Naive thymus-derived CD4-positive, alpha-beta T cell (primary cell): ENCODE results near the gene RUNDC3A. TPM values are rescaled to one million over a fixed set of nuclear protein-coding genes. Genes with fewer than 3 reads are reported as not detected.

Source experiments
- ATAC-seq: fragments of 150-1000 bp; cut with Tn5 transposase; 2 replicates; pipeline ENCODE4 v1.10.0; 2021; ENCODE audit warnings: mild to moderate bottlenecking, moderate library complexity
- CTCF ChIA-PET: fragments of 350-600 bp; sonication (Branson Sonifier 250); formaldehyde crosslinking; loops from one replicate; lab custom pipeline; 2021; ENCODE audit warnings: antibody characterized with exemption; lab: Charles Lee
- POLR2A ChIA-PET: fragments of 350-600 bp; sonication (Branson Sonifier 250); formaldehyde crosslinking; loops from one replicate; lab custom pipeline; 2021; ENCODE audit warnings: antibody characterized with exemption, inconsistent platforms; lab: Charles Lee
- DNase-seq, 9 donors: peaks; one replicate each; pipeline versions ENCODE4 v3.0.0 to v3.0.0-alpha.2; 2020 to 2022; ENCODE audit warnings: mixed read lengths in 1 of 9
- H3K27ac ChIP-seq: one replicate; pipeline ENCODE4 v1.7.0; 2013; ENCODE audit warnings: mild to moderate bottlenecking, low read depth, low read length, moderate library complexity
- H3K27me3 ChIP-seq, 2 donors: one replicate each; pipeline ENCODE4 v1.7.0; 2013; ENCODE audit warnings: low read length in 2 of 2, mild to moderate bottlenecking in 2 of 2, moderate library complexity in 2 of 2; ENCODE audit not compliant: control insufficient read depth in 2 of 2, insufficient read depth in 2 of 2
- H3K36me3 ChIP-seq, 3 experiments: 1 replicate in 2 of 3; 2 replicates in 1 of 3; pipeline ENCODE4 v1.7.0; 2013; ENCODE audit warnings: low read length in 3 of 3, mild to moderate bottlenecking in 3 of 3, moderate library complexity in 1 of 3; ENCODE audit not compliant: insufficient read depth in 3 of 3, control insufficient read depth in 2 of 3
- H3K4me1 ChIP-seq, 2 donors: one replicate each; pipeline ENCODE4 v1.7.0; 2013; ENCODE audit warnings: low read length in 2 of 2, mild to moderate bottlenecking in 2 of 2, moderate library complexity in 1 of 2; ENCODE audit not compliant: control insufficient read depth in 2 of 2, insufficient read depth in 2 of 2
- H3K4me3 ChIP-seq: 2 replicates; pipeline ENCODE4 v1.7.0; 2013; ENCODE audit warnings: mild to moderate bottlenecking, low read length
- H3K9me3 ChIP-seq, 3 experiments: 1 replicate in 2 of 3; 2 replicates in 1 of 3; pipeline ENCODE4 v1.7.0; 2013; ENCODE audit warnings: low read length in 3 of 3; ENCODE audit not compliant: control insufficient read depth in 2 of 3
- H3K27ac Mint-ChIP-seq, 9 donors: one replicate each; pipeline ENCODE4 v1.8.0; 2020 to 2022; ENCODE audit warnings: mixed read lengths in 9 of 9, mild to moderate bottlenecking in 8 of 9, moderate library complexity in 5 of 9, inconsistent platforms in 2 of 9
- H3K27me3 Mint-ChIP-seq, 5 donors: one replicate each; pipeline ENCODE4 v1.8.0; 2021 to 2022; ENCODE audit warnings: mixed read lengths in 5 of 5, mild to moderate bottlenecking in 1 of 5
- H3K36me3 Mint-ChIP-seq, 5 donors: one replicate each; pipeline ENCODE4 v1.8.0; 2020 to 2022; ENCODE audit warnings: mixed read lengths in 5 of 5, mild to moderate bottlenecking in 3 of 5, inconsistent platforms in 1 of 5
- H3K4me1 Mint-ChIP-seq, 7 donors: one replicate each; pipeline ENCODE4 v1.8.0; 2020 to 2022; ENCODE audit warnings: mixed read lengths in 7 of 7, mild to moderate bottlenecking in 3 of 7, inconsistent platforms in 1 of 7
- H3K4me3 Mint-ChIP-seq, 10 donors: one replicate each; pipeline ENCODE4 v1.8.0; 2020 to 2022; ENCODE audit warnings: mild to moderate bottlenecking in 10 of 10, mixed read lengths in 10 of 10, moderate library complexity in 6 of 10, inconsistent platforms in 2 of 10
- H3K9me3 Mint-ChIP-seq, 11 donors: one replicate each; pipeline ENCODE4 v1.8.0; 2020 to 2022; ENCODE audit warnings: mixed read lengths in 11 of 11, mild to moderate bottlenecking in 4 of 11, inconsistent platforms in 1 of 11, moderate library complexity in 1 of 11
- intact Hi-C, 2 donors: fragments of 100-400 bp; cut with micrococcal nuclease; formaldehyde crosslinking; loops; one replicate each; pipeline ENCODE4 v1.15.1; 2023
- polyA plus RNA-seq, 2 donors: library from polyadenylated mRNA; unstranded; fragments of 300-500 nt; fragmentation: Illumina TruSeq; gene quantifications; one replicate each; pipeline ENCODE4 v1.2.3, GENCODE V29; 2021
- total RNA-seq, 6 experiments: library from RNA in 5 of 6; stranded (reverse) in 5 of 6; gene quantifications; 1 replicate in 5 of 6; 2 replicates in 1 of 6; pipeline ENCODE4 v1.2.3 and lab custom pipeline; 2021 to 2026

The RUNDC3A gene
- total and polyA plus RNA-seq, 7 experiments from 2014 or later: 0.08 to 0.22 TPM; not detected in 5

- H3K4me3 ChIP-seq: no peak overlapping the region
- intact Hi-C loops: loop anchor here in 1 of 2 donors (10.0 kb wide), 1 partner anchor 843 kb away; the partner anchor contains the start of gene HEXIM2
- H3K36me3 ChIP-seq: peaks cover 0 to 33% (median 0%) of the 10 kb centered on the region in 3 experiments
- Mint-ChIP-seq H3K9me3 (peaks cover 0 to 2% (median 0%) of the 10 kb centered on the region in 11 donors), H3K4me1 (peaks cover under 1 to 32% (median 14%) of the 10 kb centered on the region in 7 donors), H3K4me3 (peak overlapping the region in 2 of 10 donors; percentile 11 to 89), H3K27ac (no peak overlapping the region), H3K36me3 (peaks cover 0 to 15% (median 5%) of the 10 kb centered on the region in 5 donors), H3K27me3 (peaks cover 7 to 13% (median 12%) of the 10 kb centered on the region in 5 donors)
- ATAC-seq (no peak), DNase-seq (no peak)
- CTCF ChIA-PET: interaction anchor here (1.7 to 2.1 kb wide), 2 partner anchors 96 to 112 kb away, joined by 3 to 7 read pairs; no protein-coding TSS in a partner anchor
- H3K9me3 ChIP-seq: no peaks in the 10 kb centered on the region
- H3K27me3 ChIP-seq: peaks cover 0 to 7% of the 10 kb centered on the region in 2 donors
- peaks cover 8 to 12% of the 10 kb centered on the region in 2 donors for H3K4me1 ChIP-seq
- H3K27ac ChIP-seq: no peak overlapping the region
- POLR2A ChIA-PET: interaction anchor here (0.6 to 1.7 kb wide), 4 partner anchors 12 to 112 kb away, joined by 3 to 7 read pairs (median 4); no protein-coding TSS in a partner anchor
These were observed 13.1 kb downstream of the RUNDC3A start for GRCh38 chr17:44321246-44322120.

DNA sequence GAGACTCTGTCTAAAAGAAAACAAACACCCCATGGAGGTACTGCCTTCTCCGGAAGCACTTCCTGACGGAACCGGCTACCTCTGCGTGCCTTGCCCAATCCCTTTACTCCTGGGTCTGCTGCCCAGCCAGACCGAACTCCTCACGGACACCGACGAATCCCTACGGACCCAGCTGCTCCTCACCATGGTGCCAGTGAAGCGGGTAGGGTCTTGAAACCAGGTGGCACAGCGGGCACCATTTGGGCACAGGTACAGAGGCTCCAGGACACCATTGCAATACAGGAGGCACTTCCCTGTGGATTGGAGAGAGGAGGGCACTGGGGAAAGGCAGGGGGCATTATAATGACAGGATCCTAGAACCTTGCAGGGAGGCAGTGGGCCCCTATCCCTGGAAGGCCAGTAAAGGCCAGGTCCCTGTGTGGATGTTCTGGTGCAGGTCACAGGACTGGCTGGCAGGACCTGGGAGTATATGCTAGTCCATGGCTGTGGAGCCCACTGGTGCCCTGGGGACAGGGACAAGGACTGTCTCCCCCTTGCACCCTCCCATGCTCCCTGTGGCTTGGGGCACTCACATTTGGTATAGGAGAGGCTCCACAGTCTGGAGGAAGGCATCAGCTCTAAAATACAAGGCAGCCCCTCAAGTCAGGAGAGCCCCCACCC lies 14.0 kb downstream of the RUNDC3A start:
- CTCF ChIA-PET: no interaction called here
- Histone ChIP-seq H3K27ac (no peak overlapping the region), H3K9me3 (no peaks in the 10 kb centered on the region), H3K4me3 (no peak overlapping the region), H3K27me3 (no peaks in the 10 kb centered on the region), H3K36me3 (peaks cover 0 to 33% (median 0%) of the 10 kb centered on the region in 3 experiments), H3K4me1 (peaks cover 13 to 17% of the 10 kb centered on the region in 2 donors)
- DNase-seq: no peak
- ATAC-seq: no peak
- peak overlapping the region in 2 of 9 donors; percentile 33 to 45 for H3K27ac Mint-ChIP-seq
- intact Hi-C loops: loop anchor here in 1 of 2 donors (10.0 kb wide), 1 partner anchor 842 kb away; the partner anchor contains the start of gene HEXIM2
- H3K4me1 Mint-ChIP-seq: peaks cover 0 to 34% (median 16%) of the 10 kb centered on the region in 7 donors
- POLR2A ChIA-PET: interaction anchor here (4.7 to 5.0 kb wide), 2 partner anchors 106 to 110 kb away, joined by 31 to 60 read pairs; no protein-coding TSS in a partner anchor
- H3K4me3 Mint-ChIP-seq: peak overlapping the region in 7 of 10 donors; percentile 10 to 93 (median 27)
- peaks cover 0 to 14% (median 5%) of the 10 kb centered on the region in 5 donors for H3K36me3 Mint-ChIP-seq
- peaks cover 3 to 4% (median 3%) of the 10 kb centered on the region in 5 donors for H3K27me3 Mint-ChIP-seq
- H3K9me3 Mint-ChIP-seq: peaks cover 0 to under 1% (median 0%) of the 10 kb centered on the region in 11 donors

DNA sequence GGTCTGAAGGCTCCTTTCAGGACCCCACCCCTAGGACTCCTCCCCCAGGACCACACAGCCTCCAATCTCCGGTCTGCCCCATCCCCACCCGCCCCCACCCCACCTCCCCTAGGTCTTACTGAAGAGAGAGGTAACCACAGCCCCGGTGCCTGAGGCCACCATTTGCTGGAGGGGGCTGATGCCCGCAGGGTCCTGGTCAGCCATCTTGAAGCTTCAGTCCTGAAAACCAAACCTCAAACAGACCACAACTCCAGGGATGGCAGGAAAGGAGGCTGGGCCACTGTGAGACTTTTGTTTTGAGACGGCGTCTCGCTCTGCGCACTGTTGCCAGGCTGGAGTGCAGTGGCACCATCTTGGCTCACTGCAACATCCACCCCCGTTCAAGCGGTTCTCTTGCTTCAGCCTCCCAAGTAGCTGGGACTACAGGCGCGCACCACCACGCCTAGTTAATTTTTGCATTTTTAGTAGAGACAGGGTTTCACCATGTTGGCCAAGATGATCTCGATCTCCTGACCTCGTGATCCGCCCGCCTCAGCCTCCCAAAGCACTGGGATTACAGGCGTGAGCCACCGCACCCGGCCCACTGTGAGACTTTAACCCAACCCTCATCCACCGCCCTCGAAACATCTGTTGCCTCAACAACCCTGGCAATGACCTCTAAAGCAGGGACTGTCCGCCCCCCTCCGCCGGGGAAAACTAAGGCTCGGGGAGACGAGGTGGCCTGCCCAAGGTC lies 15.1 kb downstream of the RUNDC3A start:
- H3K27ac ChIP-seq: peak overlapping the region; percentile 83
- CTCF ChIA-PET: interaction anchor here (0.5 to 2.1 kb wide), 2 partner anchors 112 to 198 kb away, joined by 3 to 6 read pairs; no protein-coding TSS in a partner anchor
- POLR2A ChIA-PET: interaction anchor here (1.4 to 5.0 kb wide), 5 partner anchors 9 to 126 kb away, joined by 5 to 102 read pairs (median 31); partner anchors contain the start of gene UBTF

GRCh38 chr17:44324092-44324570 lies 15.7 kb downstream of the RUNDC3A start:
- peaks cover 0 to 38% (median 19%) of the 10 kb centered on the region in 7 donors for H3K4me1 Mint-ChIP-seq
- DNase-seq: peak in 1 of 9 donors; percentile 18
- intact Hi-C loops: loop anchor here (1.0 to 10.0 kb wide), 5 partner anchors 16 to 841 kb away; partner anchors contain the start of genes HEXIM2 (in 1 of the 2), HROB (in 1 of the 2) and RUNDC3A (in 1 of the 2)
- Histone ChIP-seq H3K36me3 (peaks cover 0 to 33% (median 0%) of the 10 kb centered on the region in 3 experiments), H3K9me3 (no peaks in the 10 kb centered on the region), H3K27me3 (no peaks in the 10 kb centered on the region), H3K27ac (peak overlapping the region; percentile 83), H3K4me3 (peak overlapping the region; percentile 98), H3K4me1 (peaks cover 13 to 17% of the 10 kb centered on the region in 2 donors)
- ATAC-seq: no peak
- ChIA-PET CTCF (interaction anchor here (0.5 to 2.1 kb wide), 2 partner anchors 113 to 198 kb away, joined by 3 to 6 read pairs; no protein-coding TSS in a partner anchor), POLR2A (interaction anchor here (1.2 to 5.0 kb wide), 7 partner anchors 9 to 138 kb away, joined by 3 to 102 read pairs (median 25); partner anchors contain the start of genes GRN, TMUB2 and UBTF)
- peaks cover 0 to 11% (median 5%) of the 10 kb centered on the region in 5 donors for H3K36me3 Mint-ChIP-seq
- H3K9me3 Mint-ChIP-seq: no peaks in the 10 kb centered on the region
- peak overlapping the region; percentile 69 to 93 (median 82) for H3K4me3 Mint-ChIP-seq
- H3K27ac Mint-ChIP-seq: peak overlapping the region in 4 of 9 donors; percentile 21 to 70 (median 64)
- H3K27me3 Mint-ChIP-seq: no peaks in the 10 kb centered on the region

More for the DNA sequence above, 15.1 kb downstream of the RUNDC3A start:
- Mint-ChIP-seq H3K27ac (peak overlapping the region in 4 of 9 donors; percentile 38 to 75 (median 66)), H3K4me3 (peak overlapping the region; percentile 69 to 93 (median 82)), H3K36me3 (peaks cover 0 to 11% (median 5%) of the 10 kb centered on the region in 5 donors), H3K9me3 (no peaks in the 10 kb centered on the region), H3K27me3 (no peaks in the 10 kb centered on the region), H3K4me1 (peaks cover 0 to 38% (median 19%) of the 10 kb centered on the region in 7 donors)
- ATAC-seq (no peak), DNase-seq (no peak)
- Histone ChIP-seq H3K4me3 (peak overlapping the region; percentile 98), H3K36me3 (peaks cover 0 to 33% (median 0%) of the 10 kb centered on the region in 3 experiments), H3K4me1 (peaks cover 13 to 17% of the 10 kb centered on the region in 2 donors), H3K27me3 (no peaks in the 10 kb centered on the region), H3K9me3 (no peaks in the 10 kb centered on the region)
- intact Hi-C loops: loop anchor here (1.0 to 10.0 kb wide), 5 partner anchors 15 to 841 kb away; partner anchors contain the start of genes HEXIM2 (in 1 of the 2), HROB (in 1 of the 2) and RUNDC3A (in 1 of the 2)

- peak; percentile 91 for ATAC-seq
- Mint-ChIP-seq H3K4me1 (peaks cover 0 to 38% (median 19%) of the 10 kb centered on the region in 7 donors), H3K4me3 (peak within 1 kb of the TSS; percentile 90 to 96 (median 93)), H3K9me3 (no peaks in the 10 kb centered on the region), H3K27me3 (no peaks in the 10 kb centered on the region), H3K27ac (peak within 1 kb of the TSS; percentile 89 to 98 (median 95)), H3K36me3 (peaks cover 0 to 6% (median 0%) of the 10 kb centered on the region in 5 donors)
- Histone ChIP-seq H3K36me3 (peaks cover 0 to 28% (median 0%) of the 10 kb centered on the region in 3 experiments), H3K27ac (peak within 1 kb of the TSS; percentile 83), H3K4me1 (peaks cover 13 to 17% of the 10 kb centered on the region in 2 donors), H3K27me3 (no peaks in the 10 kb centered on the region), H3K9me3 (no peaks in the 10 kb centered on the region), H3K4me3 (peak within 1 kb of the TSS; percentile 98)
- intact Hi-C loops: loop anchor here (1.0 to 10.0 kb wide), 9 partner anchors 16 to 840 kb away; partner anchors contain the start of genes HROB (in 2 of the 2), G6PC3 (in 1 of the 2), HDAC5 (in 1 of the 2) and HEXIM1 (in 1 of the 2)
- ChIA-PET POLR2A (interaction anchor here (0.6 to 5.0 kb wide), 7 partner anchors 20 to 201 kb away, joined by 3 to 102 read pairs (median 25); partner anchors contain the start of genes GRN, HDAC5, TMUB2 and UBTF), CTCF (interaction anchor here (0.5 to 2.1 kb wide), 2 partner anchors 113 to 199 kb away, joined by 3 to 6 read pairs; no protein-coding TSS in a partner anchor)
- DNase-seq: peak; percentile 87 to 99 (median 94)
These were observed 16.3 kb downstream of the RUNDC3A start, which contains the start of gene SLC25A39 for GRCh38 chr17:44324571-44325275. Gene SLC25A39, minus strand, starts transcription at chr17:44324823. Its CDS starts 1,261 bp downstream, at chr17:44323562.
